PC-9 (cell line): ENCODE measurements around the gene ARHGDIG. TPM values are rescaled to one million over a fixed set of nuclear protein-coding genes. Genes with fewer than 3 reads are reported as not detected.

Experiments used
- Bru-seq: library from RNA; stranded (reverse); fragments of 400-500 nt; gene quantifications from one replicate; lab custom pipeline; 2021; lab: Mats Ljungman, UMichigan
- BruChase-seq, 2 experiments: library from RNA; stranded (reverse); fragments of 400-500 nt; gene quantifications; one replicate each; lab custom pipeline; 2021; lab: Mats Ljungman, UMichigan
- BruUV-seq: library from RNA; stranded (reverse); fragments of 400-500 nt; replicated peaks from 2 replicates; lab custom pipeline; 2021; lab: Mats Ljungman, UMichigan
- CTCF ChIA-PET: fragments of 300-600 bp; sonication (Branson Sonifier 250); formaldehyde crosslinking; loops from one replicate; lab custom pipeline; 2022; ENCODE audit warnings: antibody characterized with exemption; lab: Charles Lee
- POLR2A ChIA-PET: fragments of 300-600 bp; sonication (Branson Sonifier 250); formaldehyde crosslinking; loops from one replicate; lab custom pipeline; 2022; ENCODE audit warnings: antibody characterized with exemption; ENCODE audit not compliant: unreplicated experiment; lab: Charles Lee
- DNase-seq, 2 experiments: peaks; one replicate each; pipeline versions ENCODE4 v3.0.0 to v3.0.0-alpha.2; 2015 to 2022; ENCODE audit warnings: mixed read lengths in 1 of 2
- H2AFZ ChIP-seq: fragments of 200-600 bp; sonication (generic); 2 replicates; pipeline ENCODE4 v1.8.1; 2017; ENCODE audit warnings: antibody characterized with exemption
- H3F3A ChIP-seq: fragments of 200-600 bp; sonication (generic); 2 replicates; pipeline ENCODE4 v1.8.1; 2017; ENCODE audit warnings: antibody characterized with exemption, mild to moderate bottlenecking, low read depth; ENCODE audit not compliant: insufficient read depth
- H3K27ac ChIP-seq: fragments of 200-600 bp; sonication (generic); 2 replicates; pipeline ENCODE4 v1.6.1; 2016; ENCODE audit warnings: mixed run types
- H3K27me3 ChIP-seq: fragments of 200-600 bp; sonication (generic); 2 replicates; pipeline ENCODE4 v1.6.1; 2016; ENCODE audit warnings: low read depth, mixed run types; ENCODE audit not compliant: insufficient read depth
- H3K36me3 ChIP-seq: fragments of 200-600 bp; sonication (generic); 2 replicates; pipeline ENCODE4 v1.6.1; 2016; ENCODE audit warnings: low read depth, mixed run types
- H3K4me1 ChIP-seq: fragments of 200-600 bp; sonication (generic); replicated peaks from 2 replicates; pipeline ENCODE4 v1.6.1; 2016; ENCODE audit warnings: mixed run types; ENCODE audit not compliant: insufficient read depth
- H3K4me2 ChIP-seq: fragments of 200-600 bp; sonication (generic); 2 replicates; pipeline ENCODE4 v1.6.1; 2017; ENCODE audit warnings: mixed run types
- H3K4me3 ChIP-seq: fragments of 200-600 bp; sonication (generic); 2 replicates; pipeline ENCODE4 v1.6.1; 2016; ENCODE audit warnings: mixed run types
- H3K79me2 ChIP-seq: fragments of 200-600 bp; sonication (generic); 2 replicates; pipeline ENCODE4 v1.6.1; 2017; ENCODE audit warnings: low read depth, mixed run types
- H3K9me2 ChIP-seq: fragments of 200-600 bp; sonication (generic); 2 replicates; pipeline ENCODE4 v1.8.1; 2017; ENCODE audit warnings: mild to moderate bottlenecking; ENCODE audit not compliant: insufficient read depth
- H3K9me3 ChIP-seq: fragments of 200-600 bp; sonication (generic); 2 replicates; pipeline ENCODE4 v1.8.1; 2016; ENCODE audit warnings: low read depth; ENCODE audit not compliant: insufficient read depth
- H4K20me1 ChIP-seq: fragments of 200-600 bp; sonication (generic); 2 replicates; pipeline ENCODE4 v1.8.1; 2017; ENCODE audit not compliant: insufficient read depth
- EZH2 ChIP-seq: fragments of 200-600 bp; sonication (generic); IDR thresholded peaks from 2 replicates; pipeline ENCODE4 v1.8.0; 2017; ENCODE audit warnings: antibody characterized with exemption, low read depth
- intact Hi-C: fragments of 100-400 bp; cut with micrococcal nuclease; formaldehyde crosslinking; loops from one replicate; pipeline ENCODE4 v1.10.0; 2022; ENCODE audit not compliant: unreplicated experiment
- long read RNA-seq: library from polyadenylated mRNA; stranded (forward); transcript quantifications from one replicate; pipeline ENCODE4 v2.0.0, GENCODE V29; 2022
- total RNA-seq: library from RNA; stranded (reverse); gene quantifications from 2 replicates; pipeline ENCODE4 v1.2.3, GENCODE V29; 2021
- TF ChIP-seq, protein P1 (sequence below): fragments of 200-600 bp; sonication (generic); conservative IDR thresholded peaks from 2 replicates; pipeline ENCODE4 v1.6.1; 2017; ENCODE audit warnings: mixed run types, antibody characterized with exemption, mild to moderate bottlenecking, moderate library complexity

ARHGDIG gene
- total RNA-seq (not detected in 2 replicates), Bru-seq, nascent RNA (percentile 14 among the genes with signal in this experiment), BruChase-seq, experiment 1, labeled RNA remaining after a 2-hour chase (percentile 19 among the genes with signal in this experiment), BruChase-seq, experiment 2, labeled RNA remaining after a 6-hour chase (not detected)
- long read RNA-seq: 0 reads

DNA sequence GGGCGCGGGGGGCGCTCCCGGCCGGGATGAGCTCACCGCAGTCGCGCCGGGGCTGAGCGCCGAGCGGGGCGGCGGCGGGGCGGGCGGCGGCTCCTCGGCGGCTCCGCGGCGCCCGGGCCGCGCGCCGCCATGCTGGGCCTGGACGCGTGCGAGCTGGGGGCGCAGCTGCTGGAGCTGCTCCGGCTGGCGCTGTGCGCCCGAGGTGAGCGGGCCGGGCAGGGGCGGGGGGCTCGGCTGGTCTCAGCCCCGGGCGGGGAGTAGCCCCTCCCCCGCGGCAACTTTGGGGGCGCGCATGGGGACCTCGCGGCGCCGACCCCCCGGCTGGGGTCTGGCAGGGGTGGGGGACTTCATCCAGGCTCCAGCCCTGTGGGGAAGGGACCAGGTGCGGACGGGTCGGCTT is at the start of gene ARHGDIG:
Gene ARHGDIG (plus strand): TSS at position 40 of the 400 bp plus-strand sequence. CDS start 90 bp downstream, at position 130.
- no peak within 1 kb of the TSS for H3K4me2 ChIP-seq
- H3K79me2 ChIP-seq: no peaks in the 10 kb centered on the region
- DNase-seq: no peak
- no TSS peak for BruUV-seq
- ChIA-PET CTCF (no interaction called here), POLR2A (no interaction called here)
- no peaks in the 10 kb centered on the region for H3K36me3 ChIP-seq
- TF ChIP-seq EZH2: no peak
- TF ChIP-seq, protein P1, sequence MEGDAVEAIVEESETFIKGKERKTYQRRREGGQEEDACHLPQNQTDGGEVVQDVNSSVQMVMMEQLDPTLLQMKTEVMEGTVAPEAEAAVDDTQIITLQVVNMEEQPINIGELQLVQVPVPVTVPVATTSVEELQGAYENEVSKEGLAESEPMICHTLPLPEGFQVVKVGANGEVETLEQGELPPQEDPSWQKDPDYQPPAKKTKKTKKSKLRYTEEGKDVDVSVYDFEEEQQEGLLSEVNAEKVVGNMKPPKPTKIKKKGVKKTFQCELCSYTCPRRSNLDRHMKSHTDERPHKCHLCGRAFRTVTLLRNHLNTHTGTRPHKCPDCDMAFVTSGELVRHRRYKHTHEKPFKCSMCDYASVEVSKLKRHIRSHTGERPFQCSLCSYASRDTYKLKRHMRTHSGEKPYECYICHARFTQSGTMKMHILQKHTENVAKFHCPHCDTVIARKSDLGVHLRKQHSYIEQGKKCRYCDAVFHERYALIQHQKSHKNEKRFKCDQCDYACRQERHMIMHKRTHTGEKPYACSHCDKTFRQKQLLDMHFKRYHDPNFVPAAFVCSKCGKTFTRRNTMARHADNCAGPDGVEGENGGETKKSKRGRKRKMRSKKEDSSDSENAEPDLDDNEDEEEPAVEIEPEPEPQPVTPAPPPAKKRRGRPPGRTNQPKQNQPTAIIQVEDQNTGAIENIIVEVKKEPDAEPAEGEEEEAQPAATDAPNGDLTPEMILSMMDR: no peak
- H4K20me1 ChIP-seq: no peaks in the 10 kb centered on the region
- intact Hi-C loops: no loop called here
- no peak within 1 kb of the TSS for H3K27ac ChIP-seq
- H3K9me3 ChIP-seq: no peaks in the 10 kb centered on the region
- H3F3A ChIP-seq: peaks cover 12% of the 10 kb centered on the region; the same call in 1 of the 2 replicates
- no peak within 1 kb of the TSS for H3K4me3 ChIP-seq
- H2AFZ ChIP-seq: no peak within 1 kb of the TSS
- no peaks in the 10 kb centered on the region for H3K9me2 ChIP-seq
- H3K27me3 ChIP-seq: peaks cover 6% of the 10 kb centered on the region; the same call in 1 of the 2 replicates
- no peaks in the 10 kb centered on the region for H3K4me1 ChIP-seq

DNA sequence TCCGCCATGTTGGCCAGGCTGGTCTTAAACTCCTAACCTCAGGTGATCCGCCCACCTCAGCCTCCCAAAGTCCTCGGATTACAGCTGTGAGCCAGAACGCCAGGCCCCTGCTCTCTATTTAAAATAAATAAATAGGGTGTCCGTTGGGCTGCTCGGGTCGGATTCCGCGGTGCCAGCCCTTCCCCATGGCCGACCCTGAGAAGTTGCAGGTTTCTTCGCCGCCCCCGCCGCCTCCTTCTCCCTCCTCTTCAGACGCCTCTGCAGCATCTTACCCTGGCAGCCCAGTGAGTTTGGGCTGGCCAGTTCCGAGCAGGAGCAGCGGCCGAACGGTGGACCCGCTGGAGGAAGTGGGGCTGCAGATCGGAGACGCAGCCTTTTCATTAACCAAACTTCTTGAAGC is 49.4 kb upstream of the ARHGDIG start:
- ChIA-PET CTCF (no interaction called here), POLR2A (no interaction called here)
- peaks cover 31% of the 10 kb centered on the region for H3F3A ChIP-seq
- peaks cover 15% of the 10 kb centered on the region for H3K4me1 ChIP-seq
- intact Hi-C loops: no loop called here
- H3K4me2 ChIP-seq: no peak overlapping the region
- no peaks in the 10 kb centered on the region for H3K9me2 ChIP-seq
- peaks cover 29% of the 10 kb centered on the region for H4K20me1 ChIP-seq
- H3K27me3 ChIP-seq: no peaks in the 10 kb centered on the region
- TF ChIP-seq EZH2: no peak
- TF ChIP-seq, protein P1: no peak
- DNase-seq: no peak
- BruUV-seq: no TSS peak
- peaks cover 36% of the 10 kb centered on the region for H3K79me2 ChIP-seq
- H2AFZ ChIP-seq: no peak overlapping the region
- H3K4me3 ChIP-seq: no peak overlapping the region
- no peaks in the 10 kb centered on the region for H3K9me3 ChIP-seq
- H3K27ac ChIP-seq: no peak overlapping the region
- peaks cover 21% of the 10 kb centered on the region for H3K36me3 ChIP-seq

DNA sequence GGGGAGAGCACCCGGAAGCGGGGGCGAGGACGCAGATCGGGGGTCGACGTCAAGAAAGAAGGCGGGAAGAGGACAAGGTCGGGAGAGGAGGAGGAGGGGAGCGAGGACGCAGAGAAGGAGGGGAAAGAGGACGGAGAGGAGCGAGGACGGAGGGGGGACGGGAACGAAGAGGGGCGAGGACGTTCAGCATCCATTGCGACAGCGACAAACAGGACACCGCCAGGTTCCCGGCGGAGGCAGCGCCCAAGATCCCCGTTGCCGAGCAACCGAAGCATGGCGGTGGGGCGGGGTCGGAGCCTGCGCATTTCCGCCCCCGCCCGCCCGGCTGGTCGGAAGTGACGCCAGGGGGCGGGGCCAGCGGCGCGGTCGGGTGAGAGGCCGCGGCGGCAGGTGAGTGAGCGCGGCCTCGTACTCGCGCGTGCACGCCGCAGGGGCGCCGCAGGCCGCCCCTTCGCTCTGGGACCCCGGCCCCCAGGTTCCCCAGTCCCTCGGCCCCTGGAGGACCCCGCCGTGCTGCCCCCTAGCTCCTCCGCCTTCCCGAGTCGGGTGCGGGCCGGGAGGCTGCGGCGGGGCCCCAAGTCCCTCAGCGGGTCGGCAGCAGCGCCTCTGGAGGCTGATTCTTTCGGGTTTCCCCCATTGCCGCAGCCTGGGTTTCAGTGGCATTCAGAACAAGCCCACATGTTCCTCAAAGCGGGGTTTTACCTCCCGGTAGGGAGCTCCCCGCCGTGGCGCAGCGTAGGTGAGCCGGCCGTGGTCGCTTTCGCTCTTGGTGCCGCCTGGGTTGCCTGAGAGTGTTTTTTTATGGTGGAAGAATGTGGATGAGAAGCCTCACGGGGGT is 45.7 kb upstream of the ARHGDIG start, which contains the start of gene FAM234A:
Gene FAM234A (plus strand): TSS at position 354 of the 838 bp plus-strand sequence. CDS start 19,593 bp downstream, outside the sequence.
- no peak for TF ChIP-seq EZH2
- TF ChIP-seq, protein P1: no peak; the same call in 1 of the 2 replicates
- intact Hi-C loops: loop anchor here (2.0 kb wide), 1 partner anchor 118 kb away; the partner anchor contains the start of gene AXIN1

More for the DNA sequence above, 45.7 kb upstream of the ARHGDIG start, which contains the start of gene FAM234A:
- Histone ChIP-seq H3K27ac (peak within 1 kb of the TSS; percentile 90), H3K36me3 (no peaks in the 10 kb centered on the region), H2AFZ (peak within 1 kb of the TSS; percentile 91), H3K9me3 (no peaks in the 10 kb centered on the region), H4K20me1 (no peaks in the 10 kb centered on the region), H3K9me2 (no peaks in the 10 kb centered on the region), H3K27me3 (no peaks in the 10 kb centered on the region), H3K4me3 (peak within 1 kb of the TSS; percentile 99), H3K4me2 (peak within 1 kb of the TSS; percentile 91), H3K79me2 (peaks cover 17% of the 10 kb centered on the region), H3F3A (peaks cover 27% of the 10 kb centered on the region), H3K4me1 (no peaks in the 10 kb centered on the region)
- POLR2A ChIA-PET: interaction anchor here (0.7 kb wide), 1 partner anchor 118 kb away, joined by 5 read pairs; no protein-coding TSS in a partner anchor
- peak; percentile 85 to 96 for DNase-seq
- CTCF ChIA-PET: interaction anchor here (0.6 kb wide), 1 partner anchor 131 kb away, joined by 4 read pairs; no protein-coding TSS in a partner anchor
- BruUV-seq: no TSS peak
